ENCODE results near the gene FAM171A1.

The FAM171A1 gene

GRCh38 chr10:15169555-15170401 lies 201.3 kb downstream of the FAM171A1 start:
- ATAC-seq (ENCODE audit: low read depth) (no peak), DNase-seq (ENCODE audit: low spot score) (no peak)
- Histone ChIP-seq H3K27ac (ENCODE audit: poor library complexity, severe bottlenecking) (no peak overlapping the region), H3K4me3 (ENCODE audit: severe bottlenecking) (no peak overlapping the region), H3K27me3 (ENCODE audit: insufficient read depth, poor library complexity, severe bottlenecking) (no peaks in the 10 kb centered on the region), H3K9me3 (ENCODE audit: severe bottlenecking) (peaks cover 3% of the 10 kb centered on the region), H3K36me3 (ENCODE audit: low read depth) (no peaks in the 10 kb centered on the region; the same call in 1 of the 2 replicates), H3K4me1 (ENCODE audit: insufficient read depth, poor library complexity, severe bottlenecking) (peaks cover 10% of the 10 kb centered on the region)
- TF ChIP-seq CTCF (IDR thresholded peaks at IDR 0.05; ENCODE audit: poor library complexity, severe bottlenecking), result no peak

- H3K4me3 ChIP-seq (ENCODE audit: severe bottlenecking), result no peak overlapping the region
- peaks cover 3% of the 10 kb centered on the region for H3K9me3 ChIP-seq (ENCODE audit: severe bottlenecking)
- peaks cover 10% of the 10 kb centered on the region for H3K4me1 ChIP-seq (ENCODE audit: insufficient read depth, poor library complexity, severe bottlenecking)
- no peak overlapping the region for H3K27ac ChIP-seq (ENCODE audit: poor library complexity, severe bottlenecking)
- H3K27me3 ChIP-seq (ENCODE audit: insufficient read depth, poor library complexity, severe bottlenecking), result no peaks in the 10 kb centered on the region
- ATAC-seq (ENCODE audit: low read depth) (peak; percentile 67), DNase-seq (ENCODE audit: low spot score) (peak; percentile 95)
- no peaks in the 10 kb centered on the region; the same call in 1 of the 2 replicates for H3K36me3 ChIP-seq (ENCODE audit: low read depth)
- TF ChIP-seq CTCF (IDR thresholded peaks at IDR 0.05; ENCODE audit: poor library complexity, severe bottlenecking), result no peak
Measured at GRCh38 chr10:15168786-15169554, 202.1 kb downstream of the FAM171A1 start.

GRCh38 chr10:15168291-15168785 lies 202.8 kb downstream of the FAM171A1 start, which contains the start of gene NMT2:
Gene NMT2 (minus strand): TSS chr10:15168693. CDS start chr10:15168612, 81 bp downstream.
- Histone ChIP-seq H3K4me1 (ENCODE audit: insufficient read depth, poor library complexity, severe bottlenecking) (peaks cover 10% of the 10 kb centered on the region), H3K4me3 (ENCODE audit: severe bottlenecking) (peak within 1 kb of the TSS; percentile 97), H3K36me3 (ENCODE audit: low read depth) (no peaks in the 10 kb centered on the region; the same call in 1 of the 2 replicates), H3K27me3 (ENCODE audit: insufficient read depth, poor library complexity, severe bottlenecking) (no peaks in the 10 kb centered on the region), H3K9me3 (ENCODE audit: severe bottlenecking) (peaks cover 3% of the 10 kb centered on the region), H3K27ac (ENCODE audit: poor library complexity, severe bottlenecking) (peak within 1 kb of the TSS; percentile 51)
- ATAC-seq (ENCODE audit: low read depth) (peak; percentile 81), DNase-seq (ENCODE audit: low spot score) (peak; percentile 79)
- peak; percentile 43 for TF ChIP-seq CTCF (IDR thresholded peaks at IDR 0.05; ENCODE audit: poor library complexity, severe bottlenecking)

- peaks cover 3% of the 10 kb centered on the region for H3K9me3 ChIP-seq (ENCODE audit: severe bottlenecking)
- no peaks in the 10 kb centered on the region; the same call in 1 of the 2 replicates for H3K36me3 ChIP-seq (ENCODE audit: low read depth)
- no peaks in the 10 kb centered on the region for H3K27me3 ChIP-seq (ENCODE audit: insufficient read depth, poor library complexity, severe bottlenecking)
- peak overlapping the region; percentile 97 for H3K4me3 ChIP-seq (ENCODE audit: severe bottlenecking)
- peak overlapping the region; percentile 51 for H3K27ac ChIP-seq (ENCODE audit: poor library complexity, severe bottlenecking)
- ATAC-seq (ENCODE audit: low read depth), result peak; percentile 69
- peak; percentile 33 for TF ChIP-seq CTCF (IDR thresholded peaks at IDR 0.05; ENCODE audit: poor library complexity, severe bottlenecking)
- peaks cover 8% of the 10 kb centered on the region for H3K4me1 ChIP-seq (ENCODE audit: insufficient read depth, poor library complexity, severe bottlenecking)
- DNase-seq (ENCODE audit: low spot score), result no peak
Measured at GRCh38 chr10:15167411-15168290, 203.4 kb downstream of the FAM171A1 start.
